Measurements from ENCODE around the gene KRT2. TPM values are rescaled to one million over a fixed set of nuclear protein-coding genes. Genes with fewer than 3 reads are reported as not detected.
"Not testable (repeated sequence)": the region's sequence is repeated elsewhere in the genome, so short reads cannot be mapped to it uniquely, and the experiment has no call there.

The KRT2 gene
- total RNA-seq, 1 donor from 2014 or later: not detected

- no peak for ATAC-seq
Measured at GRCh38 chr12:52684431-52684830, 32.4 kb upstream of the KRT2 start.

GRCh38 chr12:52683575-52684300 lies 31.7 kb upstream of the KRT2 start:
- no peak for ATAC-seq

- no peak for ATAC-seq
Measured at GRCh38 chr12:52682938-52683574, 31.0 kb upstream of the KRT2 start.

- peak; percentile 64 for ATAC-seq
Measured at GRCh38 chr12:52682381-52682660, 30.3 kb upstream of the KRT2 start.

- no peak for ATAC-seq
Measured at GRCh38 chr12:52681526-52682380, 29.7 kb upstream of the KRT2 start.

- no peak for ATAC-seq
Measured at GRCh38 chr12:52680363-52680762, 28.4 kb upstream of the KRT2 start, which contains the start of gene KRT1. Gene KRT1, minus strand, starts transcription at chr12:52680407. Its CDS starts 59 bp downstream, at chr12:52680348.

GRCh38 chr12:52679875-52680274 lies 27.9 kb upstream of the KRT2 start:
- no peak for ATAC-seq

GRCh38 chr12:52677671-52678070 lies 25.7 kb upstream of the KRT2 start:
- no peak for ATAC-seq

GRCh38 chr12:52677126-52677525 lies 25.1 kb upstream of the KRT2 start:
- no peak for ATAC-seq

GRCh38 chr12:52676163-52676562 lies 24.2 kb upstream of the KRT2 start:
- no peak for ATAC-seq

- ATAC-seq: no peak
Measured at GRCh38 chr12:52675301-52675701, 23.3 kb upstream of the KRT2 start.

GRCh38 chr12:52674433-52674775 lies 22.4 kb upstream of the KRT2 start:
- no peak for ATAC-seq

GRCh38 chr12:52673713-52674432 lies 21.9 kb upstream of the KRT2 start:
- no peak for ATAC-seq

- ATAC-seq: no peak
Measured at GRCh38 chr12:52673217-52673616, 21.2 kb upstream of the KRT2 start.

- peak; percentile 20 for ATAC-seq
Measured at GRCh38 chr12:52672321-52672933, 20.4 kb upstream of the KRT2 start.

- no peak for ATAC-seq
Measured at GRCh38 chr12:52670961-52671360, 18.9 kb upstream of the KRT2 start.

GRCh38 chr12:52670506-52670905 lies 18.5 kb upstream of the KRT2 start:
- ATAC-seq: no peak

GRCh38 chr12:52669941-52670340 lies 17.9 kb upstream of the KRT2 start:
- ATAC-seq: not testable (repeated sequence)

GRCh38 chr12:52669426-52669825 lies 17.4 kb upstream of the KRT2 start:
- no peak for ATAC-seq

- no peak for ATAC-seq
Measured at GRCh38 chr12:52667931-52668330, 15.9 kb upstream of the KRT2 start.

- ATAC-seq: peak; percentile 30
Measured at GRCh38 chr12:52667509-52667908, 15.5 kb upstream of the KRT2 start.

GRCh38 chr12:52666471-52666870 lies 14.5 kb upstream of the KRT2 start:
- ATAC-seq: no peak

GRCh38 chr12:52663420-52663819 lies 11.4 kb upstream of the KRT2 start:
- ATAC-seq: no peak
